ENCODE results near the gene BCOR. TPM values are rescaled to one million over a fixed set of nuclear protein-coding genes. Genes with fewer than 3 reads are reported as not detected.

Gene BCOR
- total and polyA plus RNA-seq, 2 of the 4 experiments (the other 2 are of a cell fraction): 7.5 to 9.0 TPM

DNA sequence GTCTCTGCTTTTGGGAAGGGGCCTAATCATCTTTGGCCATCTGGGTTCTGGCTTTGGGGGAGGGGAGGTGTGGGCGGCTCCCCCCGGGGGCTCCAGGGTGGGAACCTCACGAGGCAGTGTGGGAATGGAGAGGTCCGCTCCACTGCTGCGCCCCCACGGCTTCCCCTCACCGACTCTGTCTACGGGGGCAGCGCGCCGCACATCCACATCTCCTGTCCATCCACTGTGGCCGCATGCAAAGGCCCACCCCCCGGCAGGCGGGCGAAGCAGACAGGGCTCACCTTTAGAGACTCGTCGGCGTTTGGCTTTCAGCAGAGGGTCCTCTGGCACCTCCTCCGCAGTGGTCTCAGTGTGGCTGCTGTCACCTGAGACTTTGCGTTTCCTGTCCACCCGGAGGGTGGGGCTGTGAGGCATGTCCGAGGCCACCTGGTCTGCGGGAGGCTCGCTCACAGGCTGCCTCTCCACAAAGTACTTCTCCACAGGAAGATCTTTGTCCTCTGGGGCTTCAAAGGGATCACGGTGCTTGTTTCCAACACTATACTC is 33.6 kb downstream of the BCOR start:
- H4K20me1 ChIP-seq (ENCODE audit: insufficient read depth, low read length): peaks cover 22% of the 10 kb centered on the region; the same call in 1 of the 2 replicates
- H3K4me3 ChIP-seq (ENCODE audit: insufficient read depth, low read depth, low read length): no peak overlapping the region
- POLR2A ChIA-PET (ENCODE audit: unreplicated experiment): no interaction called here
- no TSS peak for BruUV-seq (replicated peaks)
- no peak overlapping the region for H4K91ac ChIP-seq (ENCODE audit: insufficient read depth, low read depth, low read length)
- H3K4ac ChIP-seq (ENCODE audit: low read depth, low read length): no peak overlapping the region
- H3K27me3 ChIP-seq (ENCODE audit: control insufficient read depth, insufficient read depth, low read length): no peaks in the 10 kb centered on the region; the same call in 1 of the 2 replicates
- 40% methylated on average over 1 of the region's 25 CpGs; no CpG with 5 or more reads in 1 of the 2 experiments for WGBS, 2 experiments (ENCODE audit: extremely low coverage in 2 of 2, insufficient read length in 1 of 2)
- H2AFZ ChIP-seq (replicated peaks; ENCODE audit: low read length, poor library complexity): no peak overlapping the region
- H3K4me2 ChIP-seq (ENCODE audit: low read depth, low read length): no peak overlapping the region
- no peaks in the 10 kb centered on the region for H3K9me1 ChIP-seq (ENCODE audit: insufficient read depth, low read length)
- H2BK5ac ChIP-seq (ENCODE audit: low read depth, low read length, poor library complexity, severe bottlenecking): no peak overlapping the region
- CTCF ChIA-PET: no interaction called here
- H2AK9ac ChIP-seq (replicated peaks; ENCODE audit: low read depth, low read length, poor library complexity): no peak overlapping the region
- no peak overlapping the region for H4K8ac ChIP-seq (ENCODE audit: low read depth in 2 of 2, low read length in 2 of 2)
- in situ Hi-C loops (cut with MboI; ENCODE audit: low sequenced_read_pairs) (no loop called here), intact Hi-C loops (cut with micrococcal nuclease) (no loop called here), dilution Hi-C loops (cut with HindIII; ENCODE audit: low sequenced_read_pairs, unreplicated experiment) (no loop called here)
- H3K14ac ChIP-seq (replicated peaks; ENCODE audit: low read depth, low read length): no peak overlapping the region
- no peak overlapping the region for H2AK5ac ChIP-seq (ENCODE audit: low read depth, low read length)
- no peak overlapping the region for H3K23ac ChIP-seq (ENCODE audit: low read depth, low read length)
- no peak overlapping the region for H3K18ac ChIP-seq (ENCODE audit: low read depth, low read length)
- peaks cover 4 to 12% of the 10 kb centered on the region in 2 experiments; a peak in 3 of 4 replicates for H3K79me1 ChIP-seq (ENCODE audit: low read depth in 1 of 2, low read length in 2 of 2)
- H3K27ac ChIP-seq (ENCODE audit: insufficient read depth, low read length): no peak overlapping the region
- H3K36me3 ChIP-seq (ENCODE audit: control insufficient read depth, insufficient read depth, low read length): peaks cover 26% of the 10 kb centered on the region
- no peaks in the 10 kb centered on the region for H3K9me3 ChIP-seq (ENCODE audit: control insufficient read depth, insufficient read depth, low read length)
- DNase-seq: no peak
- TF ChIP-seq RAD21 (IDR thresholded peaks at IDR 0.05; ENCODE audit: low read length) (no peak), CHD1 (IDR thresholded peaks at IDR 0.05; ENCODE audit: low read depth, low read length) (no peak), NFE2L2 (IDR thresholded peaks at IDR 0.05; ENCODE audit: low read depth, low read length) (no peak), SMC3 (IDR thresholded peaks at IDR 0.05; ENCODE audit: low read depth, low read length) (no peak), MAFK (IDR thresholded peaks at IDR 0.05; ENCODE audit: low read depth, low read length) (no peak), FOS (IDR thresholded peaks at IDR 0.05; ENCODE audit: low read depth, low read length) (no peak), MXI1 (IDR thresholded peaks at IDR 0.05; ENCODE audit: borderline replicate concordance, low read depth, low read length) (no peak), CEBPB (IDR thresholded peaks at IDR 0.05; ENCODE audit: low read depth, low read length) (no peak), POLR2A (IDR thresholded peaks at IDR 0.05; ENCODE audit: low read depth, low read length) (no peak), RCOR1 (IDR thresholded peaks at IDR 0.05; ENCODE audit: insufficient replicate concordance, low read length) (no peak), BHLHE40 (IDR thresholded peaks at IDR 0.05; ENCODE audit: low read depth, low read length) (no peak), RFX5 (IDR thresholded peaks at IDR 0.05; ENCODE audit: low read depth, low read length) (no peak), MAZ (IDR thresholded peaks at IDR 0.05; ENCODE audit: borderline replicate concordance, low read depth, low read length) (no peak)
- TF ChIP-seq, protein P1, sequence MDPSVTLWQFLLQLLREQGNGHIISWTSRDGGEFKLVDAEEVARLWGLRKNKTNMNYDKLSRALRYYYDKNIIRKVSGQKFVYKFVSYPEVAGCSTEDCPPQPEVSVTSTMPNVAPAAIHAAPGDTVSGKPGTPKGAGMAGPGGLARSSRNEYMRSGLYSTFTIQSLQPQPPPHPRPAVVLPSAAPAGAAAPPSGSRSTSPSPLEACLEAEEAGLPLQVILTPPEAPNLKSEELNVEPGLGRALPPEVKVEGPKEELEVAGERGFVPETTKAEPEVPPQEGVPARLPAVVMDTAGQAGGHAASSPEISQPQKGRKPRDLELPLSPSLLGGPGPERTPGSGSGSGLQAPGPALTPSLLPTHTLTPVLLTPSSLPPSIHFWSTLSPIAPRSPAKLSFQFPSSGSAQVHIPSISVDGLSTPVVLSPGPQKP (IDR thresholded peaks at IDR 0.05; ENCODE audit: borderline replicate concordance, low read depth, low read length): no peak
- TF ChIP-seq, protein P2, sequence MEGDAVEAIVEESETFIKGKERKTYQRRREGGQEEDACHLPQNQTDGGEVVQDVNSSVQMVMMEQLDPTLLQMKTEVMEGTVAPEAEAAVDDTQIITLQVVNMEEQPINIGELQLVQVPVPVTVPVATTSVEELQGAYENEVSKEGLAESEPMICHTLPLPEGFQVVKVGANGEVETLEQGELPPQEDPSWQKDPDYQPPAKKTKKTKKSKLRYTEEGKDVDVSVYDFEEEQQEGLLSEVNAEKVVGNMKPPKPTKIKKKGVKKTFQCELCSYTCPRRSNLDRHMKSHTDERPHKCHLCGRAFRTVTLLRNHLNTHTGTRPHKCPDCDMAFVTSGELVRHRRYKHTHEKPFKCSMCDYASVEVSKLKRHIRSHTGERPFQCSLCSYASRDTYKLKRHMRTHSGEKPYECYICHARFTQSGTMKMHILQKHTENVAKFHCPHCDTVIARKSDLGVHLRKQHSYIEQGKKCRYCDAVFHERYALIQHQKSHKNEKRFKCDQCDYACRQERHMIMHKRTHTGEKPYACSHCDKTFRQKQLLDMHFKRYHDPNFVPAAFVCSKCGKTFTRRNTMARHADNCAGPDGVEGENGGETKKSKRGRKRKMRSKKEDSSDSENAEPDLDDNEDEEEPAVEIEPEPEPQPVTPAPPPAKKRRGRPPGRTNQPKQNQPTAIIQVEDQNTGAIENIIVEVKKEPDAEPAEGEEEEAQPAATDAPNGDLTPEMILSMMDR (conservative IDR thresholded peaks at IDR 0.05; ENCODE audit: low read depth, low read length): no peak
- TF ChIP-seq, protein P3, sequence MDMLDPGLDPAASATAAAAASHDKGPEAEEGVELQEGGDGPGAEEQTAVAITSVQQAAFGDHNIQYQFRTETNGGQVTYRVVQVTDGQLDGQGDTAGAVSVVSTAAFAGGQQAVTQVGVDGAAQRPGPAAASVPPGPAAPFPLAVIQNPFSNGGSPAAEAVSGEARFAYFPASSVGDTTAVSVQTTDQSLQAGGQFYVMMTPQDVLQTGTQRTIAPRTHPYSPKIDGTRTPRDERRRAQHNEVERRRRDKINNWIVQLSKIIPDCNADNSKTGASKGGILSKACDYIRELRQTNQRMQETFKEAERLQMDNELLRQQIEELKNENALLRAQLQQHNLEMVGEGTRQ (IDR thresholded peaks at IDR 0.05; ENCODE audit: low read depth, low read length): no peak
- H3K4me1 ChIP-seq (ENCODE audit: control insufficient read depth, insufficient read depth, low read length): no peaks in the 10 kb centered on the region
- H2BK20ac ChIP-seq (ENCODE audit: low read depth, low read length): no peak overlapping the region
- H2BK120ac ChIP-seq (ENCODE audit: low read depth, low read length): no peak overlapping the region
- no peak overlapping the region for H4K5ac ChIP-seq (ENCODE audit: low read depth, low read length)
- H3K56ac ChIP-seq (ENCODE audit: extremely low read depth, insufficient read depth, low read length): no peak overlapping the region
- H3K9ac ChIP-seq (ENCODE audit: low read depth, low read length): no peak overlapping the region
- no peak for ATAC-seq (ENCODE audit: low read depth)
- H2BK15ac ChIP-seq (ENCODE audit: low read depth, low read length): no peak overlapping the region
